Limb (tissue), 2 donors: ENCODE data around the gene TMEM132D.
"Not testable (repeated sequence)": the region's sequence is repeated elsewhere in the genome, so short reads cannot be mapped to it uniquely, and the experiment has no call there.

Experiments
- DNase-seq, 2 donors: peaks; one replicate each; pipeline ENCODE4 v3.0.0-alpha.2; 2016; ENCODE audit errors: extremely low spot score in 2 of 2

The TMEM132D gene

GRCh38 chr12:129540249-129540648 lies 363.6 kb downstream of the TMEM132D start:
- DNase-seq, result no peak

GRCh38 chr12:129538724-129539335 lies 365.0 kb downstream of the TMEM132D start:
- DNase-seq, result not testable (repeated sequence)

DNA sequence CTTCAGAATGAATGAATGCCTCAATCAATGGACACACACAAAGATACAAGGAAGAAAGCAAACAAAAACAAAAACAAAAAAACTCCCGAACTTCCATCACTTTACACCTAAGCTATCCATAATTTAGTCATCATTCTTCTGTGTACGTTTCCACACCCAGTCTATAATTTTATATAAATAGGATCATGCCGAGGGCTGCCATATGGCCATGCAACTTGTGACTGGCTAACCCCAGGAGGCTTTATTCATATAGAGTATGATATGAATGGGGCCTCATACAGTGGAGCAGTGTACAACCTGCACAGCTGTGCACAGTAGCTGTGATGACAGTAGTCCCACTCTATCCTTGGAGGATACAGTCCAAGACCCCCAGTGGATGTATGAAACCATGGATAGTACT lies 365.7 kb downstream of the TMEM132D start:
- no peak for DNase-seq

GRCh38 chr12:129534966-129535750 lies 368.7 kb downstream of the TMEM132D start:
- no peak for DNase-seq

GRCh38 chr12:129532707-129533499 lies 370.9 kb downstream of the TMEM132D start:
- DNase-seq, result no peak

GRCh38 chr12:129532082-129532481 lies 371.7 kb downstream of the TMEM132D start:
- no peak for DNase-seq

- peak; percentile 37 to 42 for DNase-seq
Observed at GRCh38 chr12:129530984-129531383, 372.8 kb downstream of the TMEM132D start.

DNA sequence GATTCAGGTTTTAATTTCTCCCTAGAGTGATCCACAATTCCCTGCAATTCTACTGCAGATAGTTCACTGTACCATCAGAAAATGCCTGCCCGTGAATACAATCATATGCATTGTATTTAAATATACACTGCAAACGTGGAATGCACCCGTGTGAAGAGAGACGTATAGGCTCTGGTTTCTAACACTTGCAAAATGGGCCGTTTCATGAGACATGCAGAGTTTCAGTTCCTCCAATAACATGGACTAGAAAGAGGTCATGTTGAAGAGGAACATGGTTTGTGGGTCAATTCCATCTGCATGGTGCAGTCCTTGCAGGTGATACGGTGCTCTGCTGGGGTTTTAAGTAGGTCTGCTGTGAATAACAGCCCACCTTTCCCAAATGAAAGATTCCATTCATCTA lies 373.3 kb downstream of the TMEM132D start:
- no peak for DNase-seq

GRCh38 chr12:129527506-129527905 lies 376.3 kb downstream of the TMEM132D start:
- DNase-seq, result no peak

DNA sequence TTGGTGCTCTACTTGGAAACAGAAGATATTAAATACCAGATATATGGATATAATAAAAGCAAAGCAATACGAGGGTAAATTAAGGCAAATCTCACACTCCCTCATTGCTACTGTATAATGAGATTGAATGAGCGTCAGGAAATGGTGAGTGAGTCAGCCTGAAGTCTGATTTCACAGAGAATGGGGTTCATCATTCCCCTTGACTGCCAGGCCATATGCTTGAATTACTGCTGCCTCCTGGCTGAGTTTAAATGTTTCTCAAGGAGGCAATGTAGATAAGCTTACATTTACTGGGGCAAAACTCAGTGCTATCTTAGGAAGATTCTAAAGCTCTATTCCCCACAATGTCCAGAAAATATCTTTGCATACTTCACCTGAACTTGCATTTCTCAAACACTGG lies 380.2 kb downstream of the TMEM132D start:
- DNase-seq, result no peak

DNA sequence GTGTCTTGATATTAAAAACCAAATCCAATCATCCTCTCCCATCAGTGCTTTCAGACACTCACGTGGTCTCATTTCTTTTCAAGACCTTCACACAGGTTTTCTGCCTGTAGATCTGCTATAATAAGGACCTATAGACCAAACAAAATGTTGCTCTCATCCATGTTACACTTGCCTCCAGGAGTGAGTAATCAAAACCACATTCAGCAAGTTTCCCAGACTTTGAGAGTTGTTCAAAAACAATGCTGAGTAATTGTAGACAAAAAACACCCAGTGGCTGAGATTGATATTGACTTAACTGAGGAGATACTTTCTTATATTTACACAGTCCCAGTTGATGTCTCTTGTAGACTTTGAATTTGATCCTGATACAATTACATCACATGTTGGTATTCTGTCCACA lies 383.1 kb downstream of the TMEM132D start:
- DNase-seq, result no peak

- DNase-seq, result no peak
Observed at GRCh38 chr12:129503802-129504201, 400.0 kb downstream of the TMEM132D start.

DNA sequence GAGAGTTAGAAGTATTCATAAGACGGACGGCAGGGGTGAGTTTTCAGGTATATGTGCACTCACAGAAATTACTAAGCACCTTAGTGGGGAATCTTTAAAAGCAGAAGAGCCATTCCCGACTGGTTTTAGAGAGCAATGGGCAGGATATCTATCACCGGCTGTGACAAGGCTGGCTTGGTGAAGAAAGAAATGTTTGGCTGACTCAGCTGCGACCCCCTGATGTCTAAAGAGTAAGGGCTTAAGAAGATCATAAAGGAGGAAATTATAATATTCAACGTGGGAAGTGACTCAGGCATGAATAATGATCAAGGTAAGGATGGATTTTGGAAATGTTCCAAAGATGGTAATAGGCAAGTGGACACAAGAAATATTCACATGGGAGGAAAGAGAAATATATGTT lies 407.6 kb downstream of the TMEM132D start:
- no peak for DNase-seq

DNA sequence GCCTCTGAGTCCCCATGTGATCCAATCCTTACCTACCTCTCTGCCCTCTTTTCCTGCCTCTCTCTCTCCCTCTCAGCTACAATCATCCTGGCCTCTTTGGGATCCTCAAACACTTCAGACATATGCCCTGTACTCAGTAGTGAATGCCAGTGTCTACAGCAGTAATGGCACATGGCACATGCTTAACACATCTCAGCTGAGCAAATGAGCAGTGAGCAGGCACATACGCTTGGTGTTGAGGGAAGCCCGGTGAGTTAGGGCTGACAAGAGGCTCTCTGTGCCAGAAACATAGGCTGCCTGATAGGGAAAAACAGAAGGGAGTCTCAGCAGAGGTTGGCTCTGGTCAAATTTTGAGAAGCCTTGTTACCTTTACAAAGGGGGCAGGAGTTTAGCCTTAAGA lies 409.1 kb downstream of the TMEM132D start:
- no peak for DNase-seq

DNA sequence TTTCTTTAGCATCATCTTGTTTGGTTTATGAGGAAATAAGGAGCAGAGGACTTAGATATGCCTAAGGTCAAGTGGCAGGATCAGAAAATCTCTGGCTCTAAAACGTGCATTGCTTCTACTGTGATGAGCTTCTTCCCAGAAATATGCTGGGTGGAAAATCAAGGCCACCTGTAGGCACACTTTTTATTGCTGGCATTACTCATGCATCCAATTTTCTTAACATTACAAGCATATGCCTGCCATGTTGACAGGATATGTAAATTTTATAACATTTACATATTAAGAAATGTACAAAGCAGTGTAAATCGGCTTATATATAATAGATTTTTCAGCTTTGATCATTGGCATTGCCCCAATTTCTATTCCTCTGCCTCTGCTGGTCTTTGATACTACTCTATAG lies 409.6 kb downstream of the TMEM132D start:
- DNase-seq, result no peak

GRCh38 chr12:129489100-129489676 lies 414.6 kb downstream of the TMEM132D start:
- no peak for DNase-seq

DNA sequence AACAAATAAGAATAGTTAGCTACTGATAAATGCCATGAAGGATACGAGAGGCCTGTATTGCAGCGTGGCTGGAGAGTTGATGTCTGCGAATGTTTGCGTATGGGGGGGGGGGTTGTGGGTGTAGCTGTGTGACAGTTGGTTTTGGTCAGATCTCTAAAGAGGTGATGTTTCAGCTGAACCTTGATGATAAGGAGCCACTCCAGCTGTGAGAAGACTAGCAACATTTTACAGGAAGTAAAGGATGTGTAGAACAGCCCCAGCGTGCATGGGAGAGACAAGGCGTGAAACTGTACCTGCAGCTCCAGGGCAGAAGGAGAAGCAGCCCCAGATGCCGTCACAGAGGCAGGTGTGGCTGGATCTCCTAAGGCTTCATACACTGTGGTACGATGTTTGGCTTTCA lies 416.9 kb downstream of the TMEM132D start:
- no peak for DNase-seq

- no peak for DNase-seq
Observed at GRCh38 chr12:129483111-129483893, 420.5 kb downstream of the TMEM132D start.

DNA sequence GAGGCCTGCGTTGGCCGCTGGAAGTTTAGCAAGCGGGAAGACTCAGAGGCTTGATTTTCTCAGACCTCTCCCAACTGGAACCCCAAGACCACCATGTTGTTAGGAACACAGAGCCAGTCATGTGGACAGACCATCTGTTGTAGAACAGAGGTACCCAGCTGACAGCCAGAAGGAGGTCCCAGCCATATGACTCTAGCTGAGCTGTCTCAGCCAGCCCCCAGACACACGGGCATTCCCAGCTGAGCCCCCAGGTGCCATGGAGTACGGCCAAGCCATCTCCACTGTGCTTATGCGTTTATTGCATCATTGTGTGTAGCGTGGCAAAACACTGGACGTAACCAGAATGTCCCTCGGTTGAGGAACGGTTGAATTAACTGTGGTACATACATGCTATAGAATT lies 421.9 kb downstream of the TMEM132D start:
- DNase-seq, result peak in 1 of 2 donors; percentile 34

GRCh38 chr12:129470196-129470595 lies 433.6 kb downstream of the TMEM132D start:
- no peak for DNase-seq

DNA sequence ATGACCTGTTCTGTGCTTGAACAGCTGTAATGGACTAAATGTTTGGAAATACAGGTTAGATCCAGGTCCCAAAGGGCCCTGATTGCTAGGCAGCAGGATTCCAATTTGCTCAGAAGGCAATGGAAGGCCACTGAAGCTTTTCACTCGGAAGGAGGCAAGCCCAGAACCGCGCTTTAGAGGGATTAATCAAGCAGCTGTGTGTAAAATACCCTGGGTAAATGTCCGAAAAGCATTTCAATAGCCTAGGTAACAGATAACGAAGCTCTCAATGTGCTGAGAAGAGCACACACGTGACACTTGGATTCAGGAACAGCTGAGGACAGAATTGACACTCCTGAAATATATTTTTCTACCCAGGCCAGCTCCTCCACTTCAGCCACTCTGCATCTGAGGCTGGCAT lies 436.1 kb downstream of the TMEM132D start:
- DNase-seq, result no peak
